Activated T-helper 17 cell treated with anti-CD3 and anti-CD28 coated beads, Interleukin-2, amount 50 U/mL, for 72 hours (primary cell): ENCODE measurements around the gene SNHG17. TPM values are rescaled to one million over a fixed set of nuclear protein-coding genes. Genes with fewer than 3 reads are reported as not detected.
"Not testable (repeated sequence)": the region's sequence is repeated elsewhere in the genome, so short reads cannot be mapped to it uniquely, and the experiment has no call there.

Experiments used
- ATAC-seq: fragments of 150-1000 bp; cut with Tn5 transposase; replicated peaks from 2 replicates; pipeline ENCODE4 v1.10.0; 2021; ENCODE audit warnings: mild to moderate bottlenecking, moderate library complexity
- H3K27ac Mint-ChIP-seq: one replicate; pipeline ENCODE4 v1.8.0; 2022; ENCODE audit warnings: mixed read lengths
- H3K27me3 Mint-ChIP-seq: one replicate; pipeline ENCODE4 v1.8.0; 2022; ENCODE audit warnings: mixed read lengths
- H3K36me3 Mint-ChIP-seq: one replicate; pipeline ENCODE4 v1.8.0; 2022; ENCODE audit warnings: low read depth, mild to moderate bottlenecking, mixed read lengths
- H3K4me1 Mint-ChIP-seq: one replicate; pipeline ENCODE4 v1.8.0; 2022; ENCODE audit warnings: mixed read lengths
- H3K4me3 Mint-ChIP-seq: one replicate; pipeline ENCODE4 v1.8.0; 2022; ENCODE audit warnings: mild to moderate bottlenecking, mixed read lengths
- H3K9me3 Mint-ChIP-seq: one replicate; pipeline ENCODE4 v1.8.0; 2022; ENCODE audit warnings: mixed read lengths
- total RNA-seq, 2 donors: library from RNA; stranded (reverse); gene quantifications; one replicate each; pipeline ENCODE4 v1.2.3, GENCODE V29; 2022

The SNHG17 gene
- total RNA-seq, 2 donors from 2014 or later: 60.5 to 142 TPM

DNA sequence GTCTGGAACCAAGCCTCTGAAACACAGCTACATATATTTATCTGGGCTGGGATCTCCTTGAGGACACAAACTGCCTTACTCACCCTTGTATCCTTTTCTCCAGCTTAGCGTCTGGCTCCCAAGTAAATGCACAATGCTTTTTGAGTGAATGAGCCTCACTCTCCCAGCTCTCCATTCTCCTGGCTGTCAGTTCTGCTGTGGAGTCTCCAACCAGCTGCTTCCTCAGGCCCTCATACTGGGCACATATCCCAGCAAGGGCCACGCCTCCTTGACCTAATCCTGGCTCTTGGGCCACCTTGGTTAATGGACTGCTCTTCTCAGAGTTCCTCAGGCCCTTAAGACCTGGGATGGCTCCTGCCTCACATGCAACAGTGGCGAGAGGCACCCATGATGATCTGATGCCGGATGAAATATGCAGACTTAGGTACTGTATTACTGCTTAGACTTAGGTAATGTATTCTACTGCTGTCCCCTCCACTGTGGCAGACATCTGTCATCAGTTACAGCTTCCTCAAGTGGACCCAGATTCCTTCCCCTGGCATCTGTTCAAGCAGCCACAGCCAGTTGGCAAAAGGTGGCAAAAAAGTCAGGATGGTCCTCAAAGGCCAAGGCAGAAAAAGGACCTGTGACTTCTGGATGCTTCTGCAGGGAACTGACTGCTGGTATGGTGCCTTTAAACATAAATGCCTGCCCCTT is 16.5 kb downstream of the SNHG17 start:
- Mint-ChIP-seq H3K4me1 (peaks cover 12% of the 10 kb centered on the region), H3K4me3 (no peak overlapping the region), H3K9me3 (no peaks in the 10 kb centered on the region), H3K36me3 (peaks cover 97% of the 10 kb centered on the region), H3K27ac (no peak overlapping the region), H3K27me3 (no peaks in the 10 kb centered on the region)
- ATAC-seq: no peak

DNA sequence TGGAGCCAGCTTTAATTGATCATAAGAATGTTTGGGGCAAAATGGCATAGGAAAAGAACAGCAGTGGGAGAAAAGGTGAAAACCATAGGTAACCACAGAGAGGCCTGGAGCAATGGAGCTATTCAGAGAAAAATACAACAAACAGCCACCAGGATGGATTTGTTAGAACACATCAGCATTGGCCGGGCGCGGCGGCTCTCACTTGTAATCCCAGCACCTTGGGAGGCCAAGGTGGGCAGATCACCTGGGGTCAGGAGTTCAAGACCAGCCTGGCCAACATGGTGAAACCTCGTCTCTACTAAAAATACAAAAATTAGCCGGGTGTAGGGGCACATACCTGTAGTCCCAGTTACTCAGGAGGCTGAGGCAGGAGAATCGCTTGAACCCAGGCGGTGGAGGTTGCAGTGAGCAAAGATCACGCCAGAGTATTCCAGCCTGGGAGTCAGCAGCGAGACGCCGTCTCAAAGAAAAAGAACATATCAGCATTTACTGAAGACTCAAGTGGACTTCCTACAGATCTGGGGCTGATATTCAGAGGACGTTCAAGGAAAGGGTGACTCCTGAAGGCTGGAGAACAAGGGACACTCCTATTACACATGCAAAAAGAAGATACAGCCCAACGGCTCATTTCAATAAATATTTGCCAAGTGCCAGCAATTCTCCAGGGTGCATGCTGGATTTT is 20.2 kb downstream of the SNHG17 start:
- H3K36me3 Mint-ChIP-seq: peaks cover 96% of the 10 kb centered on the region
- H3K27me3 Mint-ChIP-seq: no peaks in the 10 kb centered on the region
- no peaks in the 10 kb centered on the region for H3K9me3 Mint-ChIP-seq
- no peak overlapping the region for H3K4me3 Mint-ChIP-seq
- H3K27ac Mint-ChIP-seq: peak overlapping the region; percentile 34
- ATAC-seq: no peak
- no peaks in the 10 kb centered on the region for H3K4me1 Mint-ChIP-seq

DNA sequence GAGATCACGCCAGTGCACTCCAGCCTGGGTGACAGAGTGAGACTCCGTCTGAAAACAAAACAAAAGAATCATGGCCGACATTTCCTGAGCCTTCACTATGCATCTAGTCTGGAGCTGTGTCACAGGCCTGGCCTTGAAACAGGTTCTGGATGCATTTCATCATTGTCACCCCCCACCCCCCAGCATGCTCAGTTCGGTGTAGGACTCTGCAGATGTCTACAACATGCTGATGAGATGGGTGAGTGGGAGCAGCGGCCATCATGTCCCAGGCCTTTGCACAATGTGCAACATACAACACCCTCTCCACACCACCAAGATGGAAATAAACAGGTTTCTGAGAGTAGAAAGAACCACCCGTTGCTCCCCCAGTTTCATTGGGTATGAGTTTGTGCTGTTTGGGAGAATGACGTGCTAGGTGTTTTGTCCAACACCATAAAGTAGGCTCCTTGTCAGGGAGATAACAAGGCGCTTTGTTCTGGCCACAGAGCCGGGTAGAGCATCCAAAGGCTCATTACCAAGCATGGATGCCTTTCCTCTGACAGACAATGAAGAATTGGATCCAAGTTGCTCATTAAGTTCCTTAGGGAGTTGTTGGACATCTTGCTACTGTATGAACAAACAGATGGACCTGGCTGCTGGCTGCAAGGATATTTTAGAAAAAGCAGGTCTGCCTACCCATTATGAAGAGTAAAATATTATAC is 22.1 kb downstream of the SNHG17 start:
- Mint-ChIP-seq H3K4me3 (no peak overlapping the region), H3K4me1 (no peaks in the 10 kb centered on the region), H3K36me3 (peaks cover 93% of the 10 kb centered on the region), H3K27me3 (no peaks in the 10 kb centered on the region), H3K27ac (no peak overlapping the region), H3K9me3 (no peaks in the 10 kb centered on the region)
- ATAC-seq: no peak

DNA sequence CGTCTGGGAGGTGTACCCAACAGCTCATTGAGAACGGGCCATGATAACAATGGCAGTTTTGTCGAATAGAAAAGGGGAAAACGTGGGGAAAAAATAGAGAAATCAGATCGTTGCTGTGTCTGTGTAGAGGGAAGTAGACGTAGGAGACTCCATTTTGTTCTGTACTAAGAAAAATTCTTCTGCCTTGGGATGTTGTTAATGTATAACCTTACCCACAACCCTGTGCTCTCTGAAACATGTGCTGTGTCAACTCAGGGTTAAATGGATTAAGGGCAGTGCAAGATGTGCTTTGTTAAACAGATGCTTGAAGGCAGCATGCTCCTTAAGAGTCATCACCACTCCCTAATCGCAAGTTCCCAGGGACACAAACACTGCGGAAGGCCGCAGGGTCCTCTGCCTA is 27.3 kb downstream of the SNHG17 start:
- H3K4me1 Mint-ChIP-seq, H3K4me3 Mint-ChIP-seq, H3K27me3 Mint-ChIP-seq, H3K27ac Mint-ChIP-seq, H3K9me3 Mint-ChIP-seq, ATAC-seq: not testable (repeated sequence)
- peaks cover 61% of the 10 kb centered on the region for H3K36me3 Mint-ChIP-seq

DNA sequence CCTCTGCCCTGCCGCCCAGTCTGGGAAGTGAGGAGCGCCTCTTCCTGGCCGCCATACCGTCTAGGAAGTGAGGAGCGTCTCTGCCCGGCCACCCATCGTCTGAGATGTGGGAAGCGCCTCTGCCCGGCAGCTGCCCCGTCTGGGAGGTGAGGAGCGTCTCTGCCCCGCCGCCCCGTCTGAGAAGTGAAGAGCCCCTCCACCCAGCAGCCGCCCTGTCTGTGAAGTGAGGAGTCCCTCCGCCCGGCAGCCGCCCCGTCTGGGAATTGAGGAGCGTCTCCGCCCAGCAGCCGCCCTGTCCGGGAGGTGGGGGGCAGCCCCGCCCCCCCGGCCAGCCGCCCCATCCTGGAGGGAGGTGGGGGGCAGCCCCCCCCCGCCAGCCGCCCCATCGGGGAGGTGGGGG is 27.8 kb downstream of the SNHG17 start:
- Mint-ChIP-seq H3K4me3 (no peak overlapping the region), H3K27ac (no peak overlapping the region), H3K4me1 (no peaks in the 10 kb centered on the region), H3K9me3 (no peaks in the 10 kb centered on the region), H3K27me3 (no peaks in the 10 kb centered on the region), H3K36me3 (peaks cover 56% of the 10 kb centered on the region)
- ATAC-seq: no peak

DNA sequence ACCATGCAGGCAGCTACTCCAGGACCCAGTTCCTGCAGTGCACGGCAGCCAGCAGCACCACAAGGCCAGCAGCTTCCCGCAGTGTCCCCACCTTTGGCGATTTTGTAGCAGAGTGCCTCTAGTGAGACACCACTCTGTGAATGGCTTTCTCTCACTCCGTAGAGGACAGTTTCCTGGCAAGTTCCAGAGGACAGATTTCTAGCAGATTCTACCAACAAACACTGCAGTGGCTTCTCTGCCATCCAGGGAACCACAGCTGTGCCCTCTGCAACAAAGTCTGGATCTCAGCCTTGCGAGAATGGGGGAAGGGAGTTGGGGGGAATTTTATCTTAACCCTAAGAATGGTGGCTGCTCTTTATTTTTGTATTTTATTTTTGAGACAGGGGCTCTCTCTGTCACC is 28.7 kb downstream of the SNHG17 start:
- Mint-ChIP-seq H3K9me3 (no peaks in the 10 kb centered on the region), H3K4me1 (no peaks in the 10 kb centered on the region), H3K27ac (no peak overlapping the region), H3K36me3 (peaks cover 47% of the 10 kb centered on the region), H3K4me3 (no peak overlapping the region), H3K27me3 (no peaks in the 10 kb centered on the region)
- no peak for ATAC-seq

DNA sequence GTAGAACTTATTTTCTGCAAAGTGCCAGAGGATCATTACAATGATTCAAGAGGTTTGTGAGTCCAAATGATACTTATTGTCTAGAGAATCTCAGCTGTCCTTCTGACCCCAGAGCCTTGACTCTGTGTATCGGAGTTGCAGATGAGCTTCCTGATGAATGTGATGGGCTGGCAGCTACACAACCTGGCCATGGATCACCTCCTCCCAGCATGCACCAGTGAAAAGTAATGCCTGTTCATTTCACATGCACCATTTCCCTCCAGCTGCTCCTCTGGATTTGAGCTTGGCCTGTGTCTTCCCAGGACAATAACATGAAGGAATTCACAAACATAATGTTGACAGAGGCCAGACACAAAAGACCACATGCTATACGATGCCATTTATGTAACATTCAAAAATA is 30.0 kb downstream of the SNHG17 start:
- Mint-ChIP-seq H3K27me3 (no peaks in the 10 kb centered on the region), H3K4me3 (no peak overlapping the region), H3K36me3 (peaks cover 34% of the 10 kb centered on the region), H3K4me1 (no peaks in the 10 kb centered on the region), H3K27ac (no peak overlapping the region), H3K9me3 (no peaks in the 10 kb centered on the region)
- ATAC-seq: no peak

DNA sequence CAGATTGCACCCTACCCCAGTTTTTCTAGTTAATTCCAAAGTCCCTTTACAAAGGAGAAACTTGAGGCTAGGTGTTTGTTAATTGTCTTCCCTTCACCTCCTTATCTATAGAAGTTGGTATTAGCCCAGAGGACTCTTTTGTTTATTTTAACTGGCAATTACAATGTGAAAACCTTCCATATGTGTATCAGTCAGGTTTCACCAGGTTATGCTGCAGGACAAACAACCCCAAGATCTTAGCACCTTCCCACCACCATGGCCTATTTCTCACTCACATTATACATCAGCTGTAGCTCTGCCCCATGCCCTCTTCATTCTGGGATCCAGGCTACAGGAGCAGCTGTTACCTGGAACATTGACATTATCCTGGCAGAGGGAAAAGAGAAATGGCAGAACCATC is 31.1 kb downstream of the SNHG17 start:
- Mint-ChIP-seq H3K4me3 (no peak overlapping the region), H3K27me3 (no peaks in the 10 kb centered on the region), H3K4me1 (no peaks in the 10 kb centered on the region), H3K9me3 (no peaks in the 10 kb centered on the region), H3K36me3 (peaks cover 27% of the 10 kb centered on the region), H3K27ac (no peak overlapping the region)
- ATAC-seq: no peak

DNA sequence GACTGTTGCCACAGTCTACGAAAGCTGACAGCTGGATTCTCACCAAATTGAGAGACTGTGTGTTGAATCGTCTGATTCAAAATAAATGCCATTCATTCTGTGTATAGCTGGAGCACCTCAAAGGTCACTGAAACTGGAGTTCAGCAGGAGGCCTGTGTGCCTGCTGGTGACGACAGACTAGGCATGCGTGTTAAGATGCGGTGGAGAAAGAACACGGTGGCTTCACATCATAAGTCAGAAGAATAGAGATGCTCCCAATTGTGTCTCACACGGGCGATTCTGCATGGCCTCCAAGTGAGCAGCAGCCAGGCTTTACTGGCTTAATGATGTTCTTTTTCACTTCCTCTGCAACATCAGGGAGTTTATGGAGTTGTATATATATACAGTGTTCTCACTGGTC is 32.3 kb downstream of the SNHG17 start:
- Mint-ChIP-seq H3K4me1 (no peaks in the 10 kb centered on the region), H3K4me3 (no peak overlapping the region), H3K9me3 (no peaks in the 10 kb centered on the region), H3K27ac (no peak overlapping the region), H3K27me3 (no peaks in the 10 kb centered on the region), H3K36me3 (peaks cover 15% of the 10 kb centered on the region)
- ATAC-seq: no peak

DNA sequence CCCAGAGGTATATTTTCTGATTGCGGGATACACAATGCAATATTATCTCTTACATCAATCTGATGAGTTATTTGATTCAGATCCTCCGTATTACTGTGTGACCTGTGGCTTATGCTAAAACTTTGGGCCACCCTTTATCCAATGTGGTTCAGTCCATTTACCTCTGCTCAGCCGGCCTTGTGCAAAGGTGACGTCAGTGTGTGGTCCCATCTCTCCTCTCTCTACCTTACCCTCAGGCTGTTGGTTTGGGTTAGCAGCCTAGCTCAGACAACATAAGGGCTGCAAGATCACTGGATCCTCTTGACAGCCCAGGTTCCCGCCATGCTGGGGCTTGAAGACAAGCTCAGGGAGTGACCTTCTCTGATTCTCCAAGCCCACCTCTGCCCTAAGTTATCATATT is 33.0 kb downstream of the SNHG17 start:
- H3K27ac Mint-ChIP-seq: no peak overlapping the region
- H3K4me3 Mint-ChIP-seq: no peak overlapping the region
- H3K9me3 Mint-ChIP-seq: no peaks in the 10 kb centered on the region
- no peaks in the 10 kb centered on the region for H3K4me1 Mint-ChIP-seq
- H3K27me3 Mint-ChIP-seq: no peaks in the 10 kb centered on the region
- H3K36me3 Mint-ChIP-seq: peaks cover 15% of the 10 kb centered on the region
- no peak for ATAC-seq

DNA sequence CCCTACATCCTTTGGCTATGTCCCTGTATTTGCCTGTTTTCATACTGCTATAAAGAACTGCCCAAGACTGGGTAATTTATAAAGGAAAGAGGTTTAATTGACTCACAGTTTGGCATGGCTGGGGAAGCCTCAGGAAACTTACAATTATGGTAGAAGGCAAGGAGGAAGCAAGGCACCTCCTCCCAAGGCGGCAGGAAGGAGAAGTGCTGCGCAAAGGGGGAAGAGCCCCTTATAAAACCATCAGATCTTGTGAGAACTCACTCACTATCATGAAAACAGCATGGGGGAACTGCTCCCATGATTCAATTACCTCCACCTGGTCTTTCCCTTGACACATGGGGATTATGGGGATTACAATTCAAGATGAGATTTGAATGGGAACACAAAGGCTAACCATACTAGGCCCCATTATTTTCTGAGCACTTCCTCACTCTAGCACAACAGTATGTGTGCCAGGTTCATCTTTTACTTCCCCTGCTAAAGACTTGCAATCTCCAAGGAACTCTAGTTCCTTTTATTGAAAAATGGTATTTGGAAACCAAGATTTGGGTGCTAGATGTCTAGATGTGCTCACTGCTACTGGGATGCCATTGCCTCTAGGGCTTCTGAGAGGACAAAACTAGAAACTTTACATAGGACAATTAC is 39.3 kb downstream of the SNHG17 start:
- not testable (repeated sequence) for H3K4me3 Mint-ChIP-seq, ATAC-seq, H3K27me3 Mint-ChIP-seq, H3K9me3 Mint-ChIP-seq, H3K36me3 Mint-ChIP-seq, H3K27ac Mint-ChIP-seq, H3K4me1 Mint-ChIP-seq

DNA sequence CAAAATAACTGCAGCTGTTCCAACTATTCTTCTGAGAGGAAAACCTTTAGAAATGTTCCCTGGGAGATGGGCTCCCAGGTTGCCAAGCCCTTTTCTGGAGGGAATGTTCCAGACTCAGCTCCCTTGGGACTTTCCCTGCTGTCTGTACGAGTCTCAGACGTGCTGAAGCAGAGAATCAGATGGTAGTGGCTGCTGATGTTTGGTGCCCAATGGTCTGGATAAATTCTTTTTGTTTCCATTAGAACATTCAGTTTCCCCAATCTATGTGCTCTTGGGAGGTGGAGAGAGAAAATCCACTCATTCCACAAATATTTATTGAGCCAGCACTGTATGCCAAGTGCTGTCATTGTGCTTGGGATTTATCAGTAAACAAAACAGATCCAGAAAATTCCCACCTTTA is 40.0 kb downstream of the SNHG17 start:
- no peak overlapping the region for H3K4me3 Mint-ChIP-seq
- H3K27ac Mint-ChIP-seq: no peak overlapping the region
- no peaks in the 10 kb centered on the region for H3K9me3 Mint-ChIP-seq
- no peak for ATAC-seq
- no peaks in the 10 kb centered on the region for H3K36me3 Mint-ChIP-seq
- H3K27me3 Mint-ChIP-seq: no peaks in the 10 kb centered on the region
- H3K4me1 Mint-ChIP-seq: no peaks in the 10 kb centered on the region

DNA sequence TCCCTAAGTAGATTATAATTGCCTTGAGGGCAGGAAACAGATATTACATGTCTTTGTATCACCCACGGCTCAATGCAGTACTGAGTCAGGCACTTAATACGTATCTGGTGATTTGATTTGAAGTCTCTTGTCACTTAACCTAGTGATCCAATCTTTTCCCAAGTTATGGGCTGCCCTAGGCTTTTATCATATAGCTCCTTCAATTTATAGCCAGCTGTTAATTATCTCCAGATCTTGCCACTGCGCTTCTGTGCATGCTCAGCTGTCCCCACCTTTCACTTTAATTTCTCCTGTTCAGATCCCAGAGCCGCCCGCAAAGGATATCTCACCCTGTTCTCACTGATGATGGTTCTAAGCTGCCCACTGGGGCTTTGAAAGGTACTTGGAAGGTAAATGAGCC is 41.9 kb downstream of the SNHG17 start:
- ATAC-seq: no peak
- Mint-ChIP-seq H3K9me3 (no peaks in the 10 kb centered on the region), H3K36me3 (no peaks in the 10 kb centered on the region), H3K4me3 (no peak overlapping the region), H3K27ac (no peak overlapping the region), H3K27me3 (no peaks in the 10 kb centered on the region), H3K4me1 (no peaks in the 10 kb centered on the region)

DNA sequence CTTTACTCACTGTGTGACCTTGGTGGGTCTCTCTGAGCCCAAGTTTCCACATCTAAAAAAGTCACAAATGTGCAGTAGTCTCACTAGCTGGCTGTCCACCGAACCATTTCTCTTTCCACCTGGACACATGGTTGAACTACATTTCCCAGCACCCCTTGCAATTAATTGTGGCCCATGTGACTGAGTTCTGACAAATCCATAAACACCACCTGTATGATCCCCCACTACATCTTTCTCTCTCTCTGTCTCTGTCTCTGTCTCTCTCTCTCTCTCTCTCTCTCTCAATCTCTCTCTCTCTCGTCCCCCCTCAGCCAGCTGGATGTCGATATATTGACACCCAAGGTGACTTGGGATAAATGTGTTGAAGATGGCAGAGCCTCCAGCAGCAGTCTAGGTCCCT is 42.8 kb downstream of the SNHG17 start:
- H3K4me1 Mint-ChIP-seq: no peaks in the 10 kb centered on the region
- no peaks in the 10 kb centered on the region for H3K9me3 Mint-ChIP-seq
- no peak for ATAC-seq
- no peak overlapping the region for H3K4me3 Mint-ChIP-seq
- H3K27me3 Mint-ChIP-seq: no peaks in the 10 kb centered on the region
- no peak overlapping the region for H3K27ac Mint-ChIP-seq
- no peaks in the 10 kb centered on the region for H3K36me3 Mint-ChIP-seq

DNA sequence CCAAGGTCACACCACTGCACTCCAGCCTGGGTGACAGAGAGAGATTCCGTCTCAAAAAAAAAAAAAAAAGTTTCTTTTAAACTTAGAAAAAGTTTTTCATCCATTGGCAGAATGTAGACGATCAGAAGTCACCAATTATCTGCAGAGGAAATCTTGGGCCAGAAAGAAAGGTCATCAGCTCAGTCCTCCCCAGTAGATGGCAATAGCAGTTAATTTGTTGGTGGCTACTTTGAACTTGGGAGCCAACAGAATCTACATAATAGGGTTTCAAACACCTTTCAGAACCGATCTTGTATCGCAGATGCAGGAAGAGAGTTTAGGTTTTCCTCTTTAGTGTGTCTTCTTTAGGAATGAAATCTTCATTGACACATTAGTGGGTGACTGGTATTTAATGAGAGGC is 47.2 kb downstream of the SNHG17 start:
- H3K4me1 Mint-ChIP-seq: no peaks in the 10 kb centered on the region
- no peak for ATAC-seq
- H3K27me3 Mint-ChIP-seq: peaks cover 6% of the 10 kb centered on the region
- no peaks in the 10 kb centered on the region for H3K9me3 Mint-ChIP-seq
- H3K4me3 Mint-ChIP-seq: no peak overlapping the region
- no peaks in the 10 kb centered on the region for H3K36me3 Mint-ChIP-seq
- H3K27ac Mint-ChIP-seq: no peak overlapping the region
